GM08714 (cell line): Measurements from ENCODE around the gene SLC22A31.

ENCODE experiments used
- H3K4me3 ChIP-seq: fragments of 200-500 bp; sonication (Bioruptor generic); 2 replicates; pipeline ENCODE4 v1.5.1; 2014; ENCODE audit warnings: mild to moderate bottlenecking, low read length, inconsistent platforms
- ZNF274 ChIP-seq: IDR thresholded peaks from 2 replicates; pipeline ENCODE4 v1.6.1; 2012; ENCODE audit warnings: mild to moderate bottlenecking, low read depth, low read length

SLC22A31 gene

GRCh38 chr16:89230255-89230654, 29.9 kb upstream of the SLC22A31 start:
- H3K4me3 ChIP-seq, result no peak overlapping the region
- no peak for TF ChIP-seq ZNF274

- no peak for TF ChIP-seq ZNF274
- H3K4me3 ChIP-seq, result no peak overlapping the region
These were observed 24.3 kb upstream of the SLC22A31 start for GRCh38 chr16:89224665-89225064.

GRCh38 chr16:89222931-89223330, 22.6 kb upstream of the SLC22A31 start:
- no peak for TF ChIP-seq ZNF274

GRCh38 chr16:89221604-89222003, 21.3 kb upstream of the SLC22A31 start:
- no peak for TF ChIP-seq ZNF274
- H3K4me3 ChIP-seq, result no peak overlapping the region

More at GRCh38 chr16:89222931-89223330, 22.6 kb upstream of the SLC22A31 start:
- H3K4me3 ChIP-seq, result no peak overlapping the region

GRCh38 chr16:89219365-89219764, 19.0 kb upstream of the SLC22A31 start:
- no peak overlapping the region for H3K4me3 ChIP-seq
- TF ChIP-seq ZNF274, result no peak

- TF ChIP-seq ZNF274, result no peak
- peak within 1 kb of the TSS; percentile 95 for H3K4me3 ChIP-seq
These were observed 17.3 kb upstream of the SLC22A31 start, which contains the start of gene ZNF778 for GRCh38 chr16:89217388-89218191. TSS of gene ZNF778 (plus strand) at chr16:89217703. CDS start at chr16:89221128, 3,425 bp downstream.

- no peak for TF ChIP-seq ZNF274
These were observed 16.7 kb upstream of the SLC22A31 start for GRCh38 chr16:89217138-89217387.

GRCh38 chr16:89216315-89217137, 16.2 kb upstream of the SLC22A31 start:
- no peak for TF ChIP-seq ZNF274
- H3K4me3 ChIP-seq, result peak overlapping the region; percentile 95

More at GRCh38 chr16:89217138-89217387, 16.7 kb upstream of the SLC22A31 start:
- H3K4me3 ChIP-seq, result peak overlapping the region; percentile 95

- TF ChIP-seq ZNF274, result no peak
- H3K4me3 ChIP-seq, result no peak overlapping the region
These were observed 10.7 kb upstream of the SLC22A31 start for GRCh38 chr16:89210904-89211515.

GRCh38 chr16:89210165-89210903, 10.0 kb upstream of the SLC22A31 start:
- no peak for TF ChIP-seq ZNF274

GRCh38 chr16:89209522-89210044, 9.2 kb upstream of the SLC22A31 start:
- no peak overlapping the region for H3K4me3 ChIP-seq
- no peak for TF ChIP-seq ZNF274

More at GRCh38 chr16:89210165-89210903, 10.0 kb upstream of the SLC22A31 start:
- no peak overlapping the region for H3K4me3 ChIP-seq

- no peak for TF ChIP-seq ZNF274
These were observed 7.7 kb upstream of the SLC22A31 start for GRCh38 chr16:89207993-89208392.

GRCh38 chr16:89202422-89203215, 2.3 kb upstream of the SLC22A31 start:
- no peak overlapping the region for H3K4me3 ChIP-seq
- TF ChIP-seq ZNF274, result no peak

More at GRCh38 chr16:89207993-89208392, 7.7 kb upstream of the SLC22A31 start:
- no peak overlapping the region for H3K4me3 ChIP-seq
